Mesendoderm (in vitro differentiated cells): ENCODE data around the gene CNOT4.

Source experiments
- DNase-seq: peaks from one replicate; pipeline ENCODE4 v3.0.0; 2013
- H2AK5ac ChIP-seq: 2 replicates; pipeline ENCODE4 v1.6.1; 2013; ENCODE audit warnings: low read length, inconsistent platforms
- H2BK120ac ChIP-seq: 2 replicates; pipeline ENCODE4 v1.6.1; 2013; ENCODE audit warnings: low read depth, mild to moderate bottlenecking, low read length, moderate library complexity, mixed read lengths
- H2BK15ac ChIP-seq: replicated peaks from 2 replicates; pipeline ENCODE4 v1.6.1; 2013; ENCODE audit warnings: low read depth, mild to moderate bottlenecking, moderate library complexity
- H2BK5ac ChIP-seq: 2 replicates; pipeline ENCODE4 v1.6.1; 2013; ENCODE audit warnings: low read length, inconsistent platforms
- H3K18ac ChIP-seq: 2 replicates; pipeline ENCODE4 v1.6.1; 2013; ENCODE audit warnings: mild to moderate bottlenecking, low read length, mixed read lengths
- H3K23ac ChIP-seq: one replicate; pipeline ENCODE4 v1.6.1; 2013; ENCODE audit warnings: low read length
- H3K27ac ChIP-seq: 2 replicates; pipeline ENCODE4 v1.5.1; 2013; ENCODE audit warnings: low read depth, mild to moderate bottlenecking, inconsistent platforms, low read length, moderate library complexity
- H3K27me3 ChIP-seq: 2 replicates; pipeline ENCODE4 v1.6.1; 2013; ENCODE audit warnings: low read length, control low read depth, mild to moderate bottlenecking, inconsistent platforms; ENCODE audit not compliant: insufficient read depth, poor library complexity
- H3K36me3 ChIP-seq: 2 replicates; pipeline ENCODE4 v1.6.1; 2013; ENCODE audit warnings: low read length, inconsistent platforms; ENCODE audit not compliant: control insufficient read depth, insufficient read depth
- H3K4ac ChIP-seq: one replicate; pipeline ENCODE4 v1.6.1; 2013; ENCODE audit warnings: low read depth, mild to moderate bottlenecking, low read length, moderate library complexity
- H3K4me1 ChIP-seq: 2 replicates; pipeline ENCODE4 v1.6.1; 2013; ENCODE audit warnings: low read depth, low read length, inconsistent platforms; ENCODE audit not compliant: control insufficient read depth
- H3K4me2 ChIP-seq: 2 replicates; pipeline ENCODE4 v1.6.1; 2013; ENCODE audit warnings: low read length
- H3K4me3 ChIP-seq: 2 replicates; pipeline ENCODE4 v1.5.1; 2013; ENCODE audit warnings: mild to moderate bottlenecking, low read length
- H3K56ac ChIP-seq: one replicate; pipeline ENCODE4 v1.6.1; 2013; ENCODE audit warnings: low read length
- H3K79me1 ChIP-seq: 2 replicates; pipeline ENCODE4 v1.6.1; 2013; ENCODE audit warnings: low read length, inconsistent platforms
- H3K79me2 ChIP-seq: 2 replicates; pipeline ENCODE4 v1.6.1; 2013; ENCODE audit warnings: mild to moderate bottlenecking, low read length; ENCODE audit not compliant: control insufficient read depth, insufficient read depth
- H3K9ac ChIP-seq: 2 replicates; pipeline ENCODE4 v1.6.1; 2013; ENCODE audit warnings: low read length, inconsistent platforms
- H4K5ac ChIP-seq: one replicate; pipeline ENCODE4 v1.6.1; 2013; ENCODE audit warnings: low read length
- H4K8ac ChIP-seq: one replicate; pipeline ENCODE4 v1.6.1; 2013; ENCODE audit warnings: low read depth, mild to moderate bottlenecking, control low read depth, low read length, moderate library complexity
- WGBS: extraction: QIAGEN DNeasy Blood & Tissue Kit; methylation state at CpG from one replicate; pipeline ENCODE4 v1.1.7; 2013; ENCODE audit warnings: low lambda C conversion rate, missing lambda C conversion rate; ENCODE audit not compliant: insufficient coverage; ENCODE audit errors: extremely low coverage; 5-methylcytosine and 5-hydroxymethylcytosine counted together

The CNOT4 gene

DNA sequence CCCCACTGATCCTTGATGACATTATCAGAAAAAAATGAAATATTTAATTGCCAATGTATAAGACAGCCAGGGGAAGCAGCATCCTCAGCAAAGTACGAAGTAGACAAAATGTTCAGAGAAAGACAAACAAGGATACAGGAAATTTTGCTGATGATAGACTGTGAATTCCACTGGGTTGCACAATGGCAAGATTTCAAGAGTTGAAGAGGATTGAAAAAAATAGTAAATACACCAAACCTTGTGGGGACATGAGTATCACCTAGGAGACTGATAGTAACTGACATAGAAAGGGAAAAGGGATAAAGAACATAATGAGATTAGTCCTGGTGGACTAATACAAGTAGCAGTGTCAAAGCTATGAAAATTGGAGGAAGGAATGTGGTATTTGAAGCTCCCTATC, 16.5 kb downstream of the CNOT4 start:
- Histone ChIP-seq H3K23ac (no peak overlapping the region), H3K4me2 (no peak overlapping the region), H3K27me3 (no peaks in the 10 kb centered on the region), H3K9ac (no peak overlapping the region), H3K27ac (no peak overlapping the region), H3K56ac (no peak overlapping the region), H2BK5ac (no peak overlapping the region), H2BK15ac (no peak overlapping the region), H3K18ac (no peak overlapping the region), H3K4me1 (peaks cover 2% of the 10 kb centered on the region), H4K8ac (no peak overlapping the region), H4K5ac (no peak overlapping the region), H3K79me1 (peaks cover 10% of the 10 kb centered on the region), H2AK5ac (no peak overlapping the region), H3K4me3 (no peak overlapping the region), H3K79me2 (peaks cover 20% of the 10 kb centered on the region), H3K4ac (no peak overlapping the region), H2BK120ac (no peak overlapping the region), H3K36me3 (no peaks in the 10 kb centered on the region)
- no peak for DNase-seq
- no CpG with 5 or more reads among the region's 1 CpG for WGBS

DNA sequence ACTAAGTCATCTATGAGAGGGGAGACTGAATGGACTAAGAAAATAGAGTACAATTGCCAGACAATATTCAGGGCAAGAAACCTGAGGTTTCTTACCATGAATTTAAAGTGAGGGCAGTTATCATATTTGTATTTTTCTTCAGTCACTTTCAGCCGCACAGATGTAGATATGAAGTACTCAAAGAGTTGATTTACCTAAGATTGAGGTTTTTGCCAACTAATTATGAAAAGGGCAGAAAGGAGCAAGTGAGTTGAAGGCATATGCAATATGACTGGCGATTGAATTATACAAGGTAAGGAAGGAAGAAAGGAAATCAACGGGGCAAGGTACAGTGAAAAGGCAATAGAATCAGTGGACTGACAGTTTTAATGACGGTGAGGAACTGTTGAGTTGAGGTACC, 17.8 kb downstream of the CNOT4 start:
- H3K79me2 ChIP-seq, result peaks cover 19% of the 10 kb centered on the region
- no peaks in the 10 kb centered on the region for H3K27me3 ChIP-seq
- H3K4me1 ChIP-seq, result peaks cover 2% of the 10 kb centered on the region
- no peak overlapping the region for H3K27ac ChIP-seq
- H3K36me3 ChIP-seq, result no peaks in the 10 kb centered on the region
- H3K4me3 ChIP-seq, result no peak overlapping the region
- H4K8ac ChIP-seq, result no peak overlapping the region
- H4K5ac ChIP-seq, result no peak overlapping the region
- H2BK15ac ChIP-seq, result no peak overlapping the region
- no CpG with 5 or more reads among the region's 4 CpGs for WGBS
- DNase-seq, result no peak
- no peak overlapping the region for H3K4ac ChIP-seq
- H3K9ac ChIP-seq, result no peak overlapping the region
- H3K4me2 ChIP-seq, result no peak overlapping the region
- no peak overlapping the region for H2BK120ac ChIP-seq
- H2BK5ac ChIP-seq, result no peak overlapping the region
- no peak overlapping the region for H3K23ac ChIP-seq
- H3K79me1 ChIP-seq, result peaks cover 9% of the 10 kb centered on the region
- H2AK5ac ChIP-seq, result no peak overlapping the region
- no peak overlapping the region for H3K18ac ChIP-seq
- H3K56ac ChIP-seq, result no peak overlapping the region

DNA sequence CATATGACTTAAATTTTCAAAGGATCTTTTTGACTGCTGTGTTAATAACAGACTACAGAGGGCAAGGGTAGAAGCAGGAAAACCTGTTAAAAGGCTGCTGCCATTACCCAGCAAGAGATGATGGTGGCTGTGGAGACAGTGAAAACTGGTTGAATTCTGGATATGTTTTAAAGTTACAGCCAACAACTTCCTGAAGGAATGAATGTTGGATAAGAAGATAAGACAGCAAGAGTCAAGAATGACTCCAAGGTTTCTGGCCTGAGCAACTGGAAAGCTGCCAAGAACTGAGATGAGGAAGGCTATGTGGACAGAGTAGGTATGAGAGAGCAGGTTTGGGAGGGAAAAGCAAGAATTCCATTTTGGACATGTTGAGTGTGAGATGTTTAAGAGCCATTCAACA, 19.1 kb downstream of the CNOT4 start:
- H2BK120ac ChIP-seq, result no peak overlapping the region
- H3K23ac ChIP-seq, result no peak overlapping the region
- no peak for DNase-seq
- H3K4ac ChIP-seq, result no peak overlapping the region
- H3K18ac ChIP-seq, result no peak overlapping the region
- no peak overlapping the region for H3K4me3 ChIP-seq
- no peak overlapping the region for H2AK5ac ChIP-seq
- no peaks in the 10 kb centered on the region for H3K36me3 ChIP-seq
- no peak overlapping the region for H2BK15ac ChIP-seq
- no peaks in the 10 kb centered on the region for H3K27me3 ChIP-seq
- no peaks in the 10 kb centered on the region for H3K4me1 ChIP-seq
- H4K5ac ChIP-seq, result no peak overlapping the region
- H3K9ac ChIP-seq, result no peak overlapping the region
- no peak overlapping the region for H3K56ac ChIP-seq
- peaks cover 10% of the 10 kb centered on the region for H3K79me2 ChIP-seq
- H3K27ac ChIP-seq, result no peak overlapping the region
- H4K8ac ChIP-seq, result no peak overlapping the region
- H3K4me2 ChIP-seq, result no peak overlapping the region
- peaks cover 7% of the 10 kb centered on the region for H3K79me1 ChIP-seq
- H2BK5ac ChIP-seq, result no peak overlapping the region

DNA sequence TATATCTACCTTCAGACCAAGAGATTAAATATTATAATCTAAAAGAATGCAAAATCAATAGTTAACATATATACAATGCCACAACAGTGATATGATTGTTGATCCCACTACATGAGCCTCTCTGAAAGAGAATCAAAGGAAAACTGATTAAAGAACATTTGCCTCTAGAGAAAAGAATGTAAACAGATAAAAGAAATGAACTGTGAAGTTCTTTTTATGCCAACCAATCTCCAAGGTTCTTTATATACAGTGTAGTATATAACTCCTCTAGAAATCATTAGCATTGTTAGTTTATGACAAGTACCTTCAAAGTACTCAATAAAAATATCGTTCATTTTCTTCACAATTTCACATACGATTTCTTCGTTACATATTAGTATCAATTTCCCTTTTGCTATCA, 20.1 kb downstream of the CNOT4 start:
- H2AK5ac ChIP-seq, result no peak overlapping the region
- 100% methylated on average over 3 of the region's 3 CpGs for WGBS
- no peak for DNase-seq

DNA sequence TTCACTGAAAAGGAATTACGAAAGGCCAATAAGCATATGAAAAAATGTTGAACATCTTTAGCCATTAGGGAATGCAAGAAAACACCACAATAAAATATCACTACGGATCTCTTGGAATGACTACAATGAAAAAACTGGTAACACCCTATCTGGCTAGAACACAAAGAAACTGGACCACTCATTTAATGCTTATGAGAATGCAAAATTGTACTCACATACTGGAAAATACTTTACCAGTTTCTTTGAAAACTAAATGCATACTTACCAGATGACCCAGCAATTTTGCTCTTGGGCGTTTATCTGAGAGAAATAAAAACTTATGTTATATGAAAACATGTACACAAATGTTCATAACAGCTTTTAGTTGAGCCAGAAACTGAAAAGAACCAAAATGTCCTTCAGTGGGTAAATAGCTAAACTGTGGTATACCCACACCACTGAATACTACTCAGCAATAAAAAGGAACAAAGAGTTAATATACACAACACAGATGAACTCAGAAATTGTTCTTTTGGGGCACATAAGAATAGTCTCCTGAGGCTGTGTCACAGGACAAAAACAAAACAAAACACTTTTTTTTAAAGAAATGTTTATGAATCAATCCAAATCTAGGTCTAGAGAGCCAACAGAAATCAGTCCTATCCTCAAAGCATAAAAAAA, 23.5 kb downstream of the CNOT4 start:
- Histone ChIP-seq H3K79me2 (peaks cover 16% of the 10 kb centered on the region), H3K4me1 (no peaks in the 10 kb centered on the region), H3K27ac (no peak overlapping the region), H3K4ac (no peak overlapping the region), H3K56ac (no peak overlapping the region), H3K18ac (no peak overlapping the region), H3K27me3 (no peaks in the 10 kb centered on the region), H2BK5ac (no peak overlapping the region), H3K23ac (no peak overlapping the region), H2AK5ac (no peak overlapping the region), H3K79me1 (peaks cover 5% of the 10 kb centered on the region), H2BK120ac (no peak overlapping the region), H3K36me3 (no peaks in the 10 kb centered on the region), H4K8ac (no peak overlapping the region), H2BK15ac (no peak overlapping the region), H4K5ac (no peak overlapping the region), H3K4me3 (no peak overlapping the region), H3K9ac (no peak overlapping the region), H3K4me2 (no peak overlapping the region)
- no peak for DNase-seq
- WGBS, result no CpG with 5 or more reads among the region's 3 CpGs

More for the DNA sequence above, 20.1 kb downstream of the CNOT4 start:
- no peak overlapping the region for H3K27ac ChIP-seq
- H2BK15ac ChIP-seq, result no peak overlapping the region
- H2BK120ac ChIP-seq, result no peak overlapping the region
- no peaks in the 10 kb centered on the region for H3K36me3 ChIP-seq
- H3K4me2 ChIP-seq, result no peak overlapping the region
- no peak overlapping the region for H3K18ac ChIP-seq
- H3K23ac ChIP-seq, result no peak overlapping the region
- H3K56ac ChIP-seq, result no peak overlapping the region
- no peak overlapping the region for H3K4me3 ChIP-seq
- H2BK5ac ChIP-seq, result no peak overlapping the region
- H3K9ac ChIP-seq, result no peak overlapping the region
- H4K8ac ChIP-seq, result no peak overlapping the region
- H3K79me1 ChIP-seq, result peaks cover 7% of the 10 kb centered on the region
- H3K79me2 ChIP-seq, result peaks cover 10% of the 10 kb centered on the region
- no peak overlapping the region for H3K4ac ChIP-seq
- no peak overlapping the region for H4K5ac ChIP-seq
- no peaks in the 10 kb centered on the region for H3K4me1 ChIP-seq
- H3K27me3 ChIP-seq, result no peaks in the 10 kb centered on the region

DNA sequence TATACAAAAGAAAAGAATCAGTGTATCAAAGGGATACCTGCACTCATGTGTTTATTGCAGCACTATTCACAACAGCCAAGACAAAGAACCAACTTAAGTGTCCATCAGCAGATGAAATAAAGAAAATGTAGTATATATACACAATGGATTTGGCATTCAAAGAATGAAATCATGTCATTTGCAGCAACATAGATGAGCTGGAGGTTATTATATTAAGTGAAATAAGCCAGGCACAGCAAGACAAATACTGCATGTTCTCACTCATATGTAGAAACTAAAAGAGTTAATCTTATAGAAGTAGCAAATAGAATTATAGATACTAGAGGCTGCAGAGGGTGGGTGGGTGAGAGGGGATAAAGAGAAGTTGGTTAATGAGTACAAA, 28.3 kb downstream of the CNOT4 start:
- H3K36me3 ChIP-seq, result no peaks in the 10 kb centered on the region
- H3K27ac ChIP-seq, result no peak overlapping the region
- H3K79me2 ChIP-seq, result peaks cover 8% of the 10 kb centered on the region
- H2BK15ac ChIP-seq, result no peak overlapping the region
- no peak overlapping the region for H3K4me2 ChIP-seq
- H3K9ac ChIP-seq, result no peak overlapping the region
- H3K23ac ChIP-seq, result no peak overlapping the region
- H4K8ac ChIP-seq, result no peak overlapping the region
- H3K56ac ChIP-seq, result no peak overlapping the region
- no peak overlapping the region for H3K18ac ChIP-seq
- no peak overlapping the region for H2AK5ac ChIP-seq
- no peak overlapping the region for H3K4ac ChIP-seq
- peaks cover 2% of the 10 kb centered on the region for H3K79me1 ChIP-seq
- no peak overlapping the region for H3K4me3 ChIP-seq
- H2BK120ac ChIP-seq, result no peak overlapping the region
- H2BK5ac ChIP-seq, result no peak overlapping the region
- DNase-seq, result no peak
- H3K27me3 ChIP-seq, result no peaks in the 10 kb centered on the region
- H4K5ac ChIP-seq, result no peak overlapping the region
- H3K4me1 ChIP-seq, result no peaks in the 10 kb centered on the region
